IMR-90 (cell line): Measurements from ENCODE around the gene CCK. TPM values are rescaled to one million over a fixed set of nuclear protein-coding genes. Genes with fewer than 3 reads are reported as not detected.

Experiments used
- ATAC-seq: fragments of 200-7000 bp; cut with Tn5 transposase; 2 replicates; pipeline ENCODE4 v1.9.1; 2020; ENCODE audit warnings: low read depth, mild to moderate bottlenecking, moderate library complexity
- BruUV-seq: library from RNA; stranded (reverse); fragments of 400-500 nt; replicated peaks from 2 replicates; lab custom pipeline; 2021; lab: Mats Ljungman, UMichigan
- CTCF ChIA-PET: fragments of 300-600 bp; formaldehyde crosslinking; extraction: SDS; loops from one replicate; lab custom pipeline; 2021; ENCODE audit warnings: antibody characterized with exemption; lab: Yijun Ruan, JAX
- POLR2A ChIA-PET: fragments of 300-600 bp; sonication (Branson Sonifier 250); formaldehyde crosslinking; loops from one replicate; lab custom pipeline; 2022; ENCODE audit warnings: antibody characterized with exemption; ENCODE audit not compliant: unreplicated experiment; lab: Charles Lee
- DNase-seq: peaks from one replicate; pipeline ENCODE4 v3.0.0; 2013
- H2AFZ ChIP-seq: replicated peaks from 2 replicates; pipeline ENCODE3; 2013; ENCODE audit warnings: low read length, mild to moderate bottlenecking; ENCODE audit not compliant: poor library complexity
- H2AK5ac ChIP-seq: 2 replicates; pipeline ENCODE4 v1.6.1; 2013; ENCODE audit warnings: low read depth, low read length, inconsistent platforms
- H2AK9ac ChIP-seq: replicated peaks from 2 replicates; pipeline ENCODE3; 2013; ENCODE audit warnings: mild to moderate bottlenecking, low read depth, low read length, moderate library complexity; ENCODE audit not compliant: poor library complexity
- H2BK120ac ChIP-seq: 2 replicates; pipeline ENCODE4 v1.6.1; 2013; ENCODE audit warnings: low read depth, low read length, inconsistent platforms
- H2BK15ac ChIP-seq: 3 replicates; pipeline ENCODE4 v1.6.1; 2013; ENCODE audit warnings: low read depth, low read length, inconsistent platforms
- H2BK20ac ChIP-seq: 2 replicates; pipeline ENCODE4 v1.6.1; 2013; ENCODE audit warnings: low read depth, mild to moderate bottlenecking, inconsistent platforms, low read length, moderate library complexity
- H2BK5ac ChIP-seq: 2 replicates; pipeline ENCODE4 v1.6.1; 2013; ENCODE audit warnings: mild to moderate bottlenecking, low read depth, low read length, inconsistent platforms; ENCODE audit not compliant: poor library complexity, severe bottlenecking
- H3K14ac ChIP-seq: replicated peaks from 2 replicates; pipeline ENCODE4 v1.6.1; 2013; ENCODE audit warnings: low read depth, low read length, inconsistent platforms
- H3K18ac ChIP-seq: 2 replicates; pipeline ENCODE4 v1.6.1; 2013; ENCODE audit warnings: low read depth, low read length, control low read depth
- H3K23ac ChIP-seq: 2 replicates; pipeline ENCODE4 v1.6.1; 2013; ENCODE audit warnings: low read depth, low read length, inconsistent platforms
- H3K27ac ChIP-seq: 2 replicates; pipeline ENCODE4 v1.5.1; 2013; ENCODE audit warnings: mild to moderate bottlenecking, control low read depth, low read length; ENCODE audit not compliant: insufficient read depth
- H3K27me3 ChIP-seq: 2 replicates; pipeline ENCODE4 v1.6.1; 2013; ENCODE audit warnings: low read length; ENCODE audit not compliant: control insufficient read depth, insufficient read depth
- H3K36me3 ChIP-seq: 2 replicates; pipeline ENCODE4 v1.6.1; 2013; ENCODE audit warnings: low read length, mixed read lengths; ENCODE audit not compliant: control insufficient read depth, insufficient read depth
- H3K4ac ChIP-seq: 2 replicates; pipeline ENCODE4 v1.6.1; 2013; ENCODE audit warnings: low read depth, low read length, inconsistent platforms
- H3K4me1 ChIP-seq: 2 replicates; pipeline ENCODE4 v1.6.1; 2013; ENCODE audit warnings: low read length, mixed read lengths; ENCODE audit not compliant: control insufficient read depth, insufficient read depth
- H3K4me2 ChIP-seq: 2 replicates; pipeline ENCODE4 v1.6.1; 2013; ENCODE audit warnings: low read depth, mild to moderate bottlenecking, control low read depth, low read length, moderate library complexity
- H3K4me3 ChIP-seq: 2 replicates; pipeline ENCODE4 v1.5.1; 2013; ENCODE audit warnings: low read depth, mild to moderate bottlenecking, control low read depth, low read length, moderate library complexity; ENCODE audit not compliant: insufficient read depth
- H3K56ac ChIP-seq: 2 replicates; pipeline ENCODE4 v1.6.1; 2013; ENCODE audit warnings: low read length, inconsistent platforms; ENCODE audit not compliant: insufficient read depth; ENCODE audit errors: extremely low read depth
- H3K79me1 ChIP-seq, 2 experiments: 2 replicates each; pipeline ENCODE4 v1.6.1; 2013; ENCODE audit warnings: low read length in 2 of 2, inconsistent platforms in 1 of 2, low read depth in 1 of 2
- H3K9ac ChIP-seq: 2 replicates; pipeline ENCODE4 v1.6.1; 2013; ENCODE audit warnings: low read depth, low read length, control low read depth
- H3K9me1 ChIP-seq: 2 replicates; pipeline ENCODE4 v1.6.1; 2013; ENCODE audit warnings: low read length, inconsistent platforms; ENCODE audit not compliant: insufficient read depth
- H3K9me3 ChIP-seq: 2 replicates; pipeline ENCODE4 v1.6.1; 2013; ENCODE audit warnings: low read length; ENCODE audit not compliant: control insufficient read depth, insufficient read depth
- H4K20me1 ChIP-seq: 2 replicates; pipeline ENCODE4 v1.6.1; 2013; ENCODE audit warnings: low read length, inconsistent platforms; ENCODE audit not compliant: insufficient read depth
- H4K5ac ChIP-seq: 2 replicates; pipeline ENCODE4 v1.6.1; 2013; ENCODE audit warnings: mild to moderate bottlenecking, low read depth, low read length, control low read depth
- H4K8ac ChIP-seq, 2 experiments: 2 replicates each; pipeline ENCODE4 v1.6.1; 2013; ENCODE audit warnings: low read depth in 2 of 2, low read length in 2 of 2, control low read depth in 1 of 2, inconsistent platforms in 1 of 2
- H4K91ac ChIP-seq: 2 replicates; pipeline ENCODE4 v1.6.1; 2013; ENCODE audit warnings: low read depth, low read length, inconsistent platforms; ENCODE audit not compliant: insufficient read depth
- BHLHE40 ChIP-seq: fragments of 150-350 bp; IDR thresholded peaks from 2 replicates; pipeline ENCODE4 v1.6.1; 2016; ENCODE audit warnings: mild to moderate bottlenecking, low read depth, low read length
- CHD1 ChIP-seq: IDR thresholded peaks from 2 replicates; pipeline ENCODE4 v1.6.1; 2012; ENCODE audit warnings: low read depth, low read length, improper control_type of control experiment
- NFE2L2 ChIP-seq: fragments of 150-350 bp; IDR thresholded peaks from 2 replicates; pipeline ENCODE4 v1.6.1; 2016; ENCODE audit warnings: low read depth, mild to moderate bottlenecking, low read length
- POLR2A ChIP-seq: IDR thresholded peaks from 2 replicates; pipeline ENCODE4 v1.6.1; 2012; ENCODE audit warnings: mild to moderate bottlenecking, low read depth, low read length
- RCOR1 ChIP-seq: IDR thresholded peaks from 2 replicates; pipeline ENCODE4 v1.6.1; 2012; ENCODE audit warnings: mild to moderate bottlenecking, low read length, improper control_type of control experiment; ENCODE audit not compliant: insufficient replicate concordance
- SMC3 ChIP-seq: fragments of 150-350 bp; IDR thresholded peaks from 2 replicates; pipeline ENCODE4 v1.6.1; 2016; ENCODE audit warnings: low read depth, mild to moderate bottlenecking, antibody characterized with exemption, low read length, moderate library complexity
- WGBS, 2 experiments: methylation state at CpG; one replicate each; pipeline versions ENCODE4 v1.1.5 to v1.1.7; 2013; ENCODE audit warnings: missing lambda C conversion rate in 2 of 2; ENCODE audit not compliant: insufficient read length in 1 of 2; ENCODE audit errors: extremely low coverage in 2 of 2; 5-methylcytosine and 5-hydroxymethylcytosine counted together
- dilution Hi-C: fragments of 300-500 bp; cut with HindIII; formaldehyde crosslinking; loops from one replicate; pipeline ENCODE4 v1.14.3; 2018; ENCODE audit warnings: low sequenced_read_pairs; ENCODE audit not compliant: unreplicated experiment
- in situ Hi-C: fragments of 300-500 bp; cut with MboI; formaldehyde crosslinking; loops from 3 replicates; pipeline ENCODE4 v1.14.3; 2019; ENCODE audit warnings: low sequenced_read_pairs, inconsistent platforms, mixed read lengths
- intact Hi-C: fragments of 100-400 bp; cut with micrococcal nuclease; formaldehyde crosslinking; loops from 2 replicates; pipeline ENCODE4 v1.10.0; 2022
- polyA plus RNA-seq, 3 experiments: library from polyadenylated mRNA; depleted of rRNA; stranded (reverse); fragments of >200 nt; gene quantifications; 2 replicates each; pipeline ENCODE4 v1.2.3, GENCODE V29; 2012; ENCODE audit warnings: low replicate concordance in 1 of 3
- total RNA-seq: library from RNA; depleted of rRNA; stranded (reverse); fragments of >200 nt; gene quantifications from 2 replicates; pipeline ENCODE4 v1.2.3, GENCODE V29; 2012
- TF ChIP-seq, protein P1 (sequence below): fragments of 150-350 bp; IDR thresholded peaks from 2 replicates; pipeline ENCODE4 v1.6.1; 2016; ENCODE audit warnings: low read depth, mild to moderate bottlenecking, low read length, moderate library complexity, borderline replicate concordance
- TF ChIP-seq, protein P2 (sequence below): conservative IDR thresholded peaks from 2 replicates; pipeline ENCODE4 v1.5.1; 2012; ENCODE audit warnings: mild to moderate bottlenecking, low read depth, low read length, improper control_type of control experiment

Gene CCK
- total and polyA plus RNA-seq, 2 of the 4 experiments (the other 2 are of a cell fraction): 0.43 TPM; not detected in 1

DNA sequence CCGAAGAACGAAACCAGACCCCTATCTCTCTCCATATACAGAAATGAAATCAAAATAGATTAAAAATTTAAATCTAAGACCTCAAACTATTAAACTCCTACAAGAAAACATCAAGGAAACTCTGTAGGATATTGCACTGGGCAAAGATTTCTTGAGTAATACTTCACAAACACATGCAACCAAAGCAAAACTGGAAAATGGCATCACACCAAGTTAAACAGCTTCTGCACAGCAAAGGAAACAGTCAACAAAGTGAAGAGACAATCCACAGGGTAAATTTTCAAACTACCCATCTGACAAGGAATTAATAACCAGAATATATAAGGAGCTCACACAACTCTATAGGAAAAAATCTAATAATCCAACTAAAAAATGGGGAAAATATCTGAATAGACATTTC, 29.4 kb downstream of the CCK start:
- Histone ChIP-seq H2AK5ac (no peak overlapping the region), H2BK15ac (no peak overlapping the region), H3K4me1 (no peaks in the 10 kb centered on the region), H3K4me2 (no peak overlapping the region), H4K91ac (no peak overlapping the region), H3K27ac (no peak overlapping the region), H3K56ac (no peak overlapping the region), H3K14ac (no peak overlapping the region), H2AK9ac (no peak overlapping the region), H3K9me3 (peaks cover 6% of the 10 kb centered on the region), H2AFZ (no peak overlapping the region), H4K20me1 (no peaks in the 10 kb centered on the region), H3K18ac (no peak overlapping the region), H3K9me1 (no peaks in the 10 kb centered on the region), H2BK5ac (no peak overlapping the region), H3K79me1 (no peaks in the 10 kb centered on the region), H2BK20ac (no peak overlapping the region), H4K5ac (no peak overlapping the region), H3K23ac (no peak overlapping the region), H3K4me3 (no peak overlapping the region), H2BK120ac (no peak overlapping the region), H3K27me3 (peaks cover 6% of the 10 kb centered on the region), H4K8ac (no peak overlapping the region), H3K9ac (no peak overlapping the region), H3K36me3 (no peaks in the 10 kb centered on the region), H3K4ac (no peak overlapping the region)
- ChIA-PET POLR2A (no interaction called here), CTCF (interaction anchor here (1.0 kb wide), 1 partner anchor 11 kb away, joined by 3 read pairs; no protein-coding TSS in a partner anchor)
- ATAC-seq (no peak), DNase-seq (no peak)
- in situ Hi-C loops (loop anchor here (10.0 kb wide), 1 partner anchor 308 kb away; no protein-coding TSS in a partner anchor), dilution Hi-C loops (no loop called here), intact Hi-C loops (no loop called here)
- no CpG with 5 or more reads among the region's 2 CpGs for WGBS, 2 experiments
- TF ChIP-seq POLR2A (no peak), SMC3 (no peak), RCOR1 (no peak), CHD1 (no peak), BHLHE40 (no peak), NFE2L2 (no peak)
- TF ChIP-seq, protein P1, sequence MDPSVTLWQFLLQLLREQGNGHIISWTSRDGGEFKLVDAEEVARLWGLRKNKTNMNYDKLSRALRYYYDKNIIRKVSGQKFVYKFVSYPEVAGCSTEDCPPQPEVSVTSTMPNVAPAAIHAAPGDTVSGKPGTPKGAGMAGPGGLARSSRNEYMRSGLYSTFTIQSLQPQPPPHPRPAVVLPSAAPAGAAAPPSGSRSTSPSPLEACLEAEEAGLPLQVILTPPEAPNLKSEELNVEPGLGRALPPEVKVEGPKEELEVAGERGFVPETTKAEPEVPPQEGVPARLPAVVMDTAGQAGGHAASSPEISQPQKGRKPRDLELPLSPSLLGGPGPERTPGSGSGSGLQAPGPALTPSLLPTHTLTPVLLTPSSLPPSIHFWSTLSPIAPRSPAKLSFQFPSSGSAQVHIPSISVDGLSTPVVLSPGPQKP: no peak
- TF ChIP-seq, protein P2, sequence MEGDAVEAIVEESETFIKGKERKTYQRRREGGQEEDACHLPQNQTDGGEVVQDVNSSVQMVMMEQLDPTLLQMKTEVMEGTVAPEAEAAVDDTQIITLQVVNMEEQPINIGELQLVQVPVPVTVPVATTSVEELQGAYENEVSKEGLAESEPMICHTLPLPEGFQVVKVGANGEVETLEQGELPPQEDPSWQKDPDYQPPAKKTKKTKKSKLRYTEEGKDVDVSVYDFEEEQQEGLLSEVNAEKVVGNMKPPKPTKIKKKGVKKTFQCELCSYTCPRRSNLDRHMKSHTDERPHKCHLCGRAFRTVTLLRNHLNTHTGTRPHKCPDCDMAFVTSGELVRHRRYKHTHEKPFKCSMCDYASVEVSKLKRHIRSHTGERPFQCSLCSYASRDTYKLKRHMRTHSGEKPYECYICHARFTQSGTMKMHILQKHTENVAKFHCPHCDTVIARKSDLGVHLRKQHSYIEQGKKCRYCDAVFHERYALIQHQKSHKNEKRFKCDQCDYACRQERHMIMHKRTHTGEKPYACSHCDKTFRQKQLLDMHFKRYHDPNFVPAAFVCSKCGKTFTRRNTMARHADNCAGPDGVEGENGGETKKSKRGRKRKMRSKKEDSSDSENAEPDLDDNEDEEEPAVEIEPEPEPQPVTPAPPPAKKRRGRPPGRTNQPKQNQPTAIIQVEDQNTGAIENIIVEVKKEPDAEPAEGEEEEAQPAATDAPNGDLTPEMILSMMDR: no peak
- BruUV-seq: no TSS peak
